GM23338 (cell line): Measurements from ENCODE around the gene NUDT13. TPM values are rescaled to one million over a fixed set of nuclear protein-coding genes. Genes with fewer than 3 reads are reported as not detected.

ENCODE experiments used
- ATAC-seq: fragments of 200-7000 bp; cut with Tn5 transposase; 3 replicates; pipeline ENCODE4 v1.9.1; 2020
- DNase-seq: peaks from one replicate; pipeline ENCODE4 v3.0.0-alpha.2; 2015; ENCODE audit warnings: low spot score
- H2AFZ ChIP-seq: fragments of 200-600 bp; sonication (generic); 2 replicates; pipeline ENCODE4 v1.8.0; 2016; ENCODE audit warnings: antibody characterized with exemption, mild to moderate bottlenecking, moderate library complexity
- H3F3A ChIP-seq: fragments of 200-600 bp; sonication (generic); replicated peaks from 2 replicates; pipeline ENCODE4 v1.8.0; 2017; ENCODE audit warnings: antibody characterized with exemption, mixed run types, low read depth
- H3K27ac ChIP-seq: fragments of 200-600 bp; sonication (generic); 2 replicates; pipeline ENCODE4 v1.6.1; 2016; ENCODE audit warnings: low read depth
- H3K27me3 ChIP-seq: fragments of 200-600 bp; sonication (generic); 2 replicates; pipeline ENCODE4 v1.8.0; 2016; ENCODE audit warnings: mild to moderate bottlenecking, mixed run types, moderate library complexity; ENCODE audit not compliant: insufficient read depth
- H3K36me3 ChIP-seq: fragments of 200-600 bp; sonication (generic); 2 replicates; pipeline ENCODE4 v1.8.0; 2016; ENCODE audit warnings: mild to moderate bottlenecking; ENCODE audit not compliant: insufficient read depth
- H3K4me1 ChIP-seq: fragments of 200-600 bp; sonication (generic); 2 replicates; pipeline ENCODE4 v1.8.0; 2016; ENCODE audit warnings: mild to moderate bottlenecking, moderate library complexity; ENCODE audit not compliant: insufficient read depth
- H3K4me2 ChIP-seq: fragments of 200-600 bp; sonication (generic); 2 replicates; pipeline ENCODE4 v1.7.1; 2017; ENCODE audit warnings: mixed run types
- H3K4me3 ChIP-seq: fragments of 200-600 bp; sonication (generic); 2 replicates; pipeline ENCODE4 v1.6.1; 2016; ENCODE audit warnings: mixed run types
- H3K79me2 ChIP-seq: fragments of 200-600 bp; sonication (generic); replicated peaks from 2 replicates; pipeline ENCODE4 v1.8.0; 2017; ENCODE audit warnings: mild to moderate bottlenecking; ENCODE audit not compliant: insufficient read depth
- H3K9me2 ChIP-seq: fragments of 200-600 bp; sonication (generic); 2 replicates; pipeline ENCODE4 v1.8.0; 2017; ENCODE audit not compliant: insufficient read depth
- H4K20me1 ChIP-seq: fragments of 200-600 bp; sonication (generic); replicated peaks from 2 replicates; pipeline ENCODE4 v1.8.0; 2017; ENCODE audit warnings: mild to moderate bottlenecking; ENCODE audit not compliant: insufficient read depth
- H3K27ac Mint-ChIP-seq: 2 replicates; pipeline ENCODE4 v1.8.0; 2020; ENCODE audit warnings: inconsistent platforms, mild to moderate bottlenecking, moderate library complexity, mixed read lengths
- H3K27me3 Mint-ChIP-seq: 3 replicates; pipeline ENCODE4 v1.8.0; 2022; ENCODE audit warnings: low read depth, mild to moderate bottlenecking, moderate library complexity, mixed read lengths, inconsistent platforms; ENCODE audit not compliant: insufficient read depth, poor library complexity
- H3K36me3 Mint-ChIP-seq: 3 replicates; pipeline ENCODE4 v1.8.0; 2021; ENCODE audit warnings: low read depth, mild to moderate bottlenecking, inconsistent platforms, moderate library complexity, mixed read lengths
- H3K4me1 Mint-ChIP-seq: 3 replicates; pipeline ENCODE4 v1.8.0; 2020; ENCODE audit warnings: mild to moderate bottlenecking, inconsistent platforms, mixed read lengths
- H3K4me3 Mint-ChIP-seq: 3 replicates; pipeline ENCODE4 v1.8.0; 2021; ENCODE audit warnings: moderate library complexity, mild to moderate bottlenecking, inconsistent platforms, mixed read lengths
- H3K9me3 Mint-ChIP-seq: 3 replicates; pipeline ENCODE4 v1.8.0; 2020; ENCODE audit warnings: moderate library complexity, mild to moderate bottlenecking, inconsistent platforms, mixed read lengths
- CREB1 ChIP-seq: fragments of 250-450 bp; sonication (Bioruptor Pico); IDR thresholded peaks from 2 replicates; pipeline ENCODE4 v1.5.0; 2020; ENCODE audit warnings: low read depth, mild to moderate bottlenecking, moderate library complexity
- CTCF ChIP-seq, 2 experiments: fragments of 200-600 bp in 1 of 2; sonication (generic) in 1 of 2; conservative IDR thresholded peaks; 2 replicates each; pipeline versions ENCODE4 v1.5.1 to v1.6.1; 2016 to 2017; ENCODE audit warnings: antibody characterized with exemption in 2 of 2, low read depth in 2 of 2, mild to moderate bottlenecking in 2 of 2, moderate library complexity in 1 of 2
- ETS1 ChIP-seq: IDR thresholded peaks from 2 replicates; pipeline ENCODE4 v1.6.1; 2016; ENCODE audit warnings: antibody characterized with exemption
- EZH2phosphoT487 ChIP-seq: fragments of 200-600 bp; sonication (generic); IDR thresholded peaks from one replicate; pipeline ENCODE4 v1.8.1; 2018; ENCODE audit warnings: antibody characterized with exemption; ENCODE audit not compliant: unreplicated experiment
- JUNB ChIP-seq: IDR thresholded peaks from one replicate; pipeline ENCODE4 v1.6.1; 2016; ENCODE audit warnings: antibody characterized with exemption; ENCODE audit not compliant: unreplicated experiment
- POLR2AphosphoS5 ChIP-seq: IDR thresholded peaks from 2 replicates; pipeline ENCODE4 v1.6.1; 2016; ENCODE audit warnings: antibody characterized with exemption, low read depth
- ZNF462 ChIP-seq: fragments of 250-450 bp; sonication (Bioruptor Pico); IDR thresholded peaks from 2 replicates; pipeline ENCODE4 v1.5.0; 2020; ENCODE audit warnings: mild to moderate bottlenecking, moderate library complexity
- polyA plus RNA-seq: library from polyadenylated mRNA; unstranded; fragments of >200 nt; fragmentation: Nextera tagmentation; extraction: Ambion mirVana; gene quantifications from 2 replicates; pipeline ENCODE4 v1.2.1, GENCODE V29; 2016
- total RNA-seq: library from RNA; depleted of rRNA; stranded (reverse); fragments of >200 nt; shearing (Covaris generic); gene quantifications from 2 replicates; pipeline ENCODE4 v1.2.3, GENCODE V29; 2014

NUDT13 gene
- total and polyA plus RNA-seq, 2 experiments from 2014 or later = 1.4 to 2.2 TPM

- TF ChIP-seq ZNF462 (CRISPR knock-in tag) = no peak
Observed at GRCh38 chr10:73095481-73096021, 14.7 kb upstream of the NUDT13 start (continued).

- peaks cover 34% of the 10 kb centered on the region for H3K79me2 ChIP-seq
- no peaks in the 10 kb centered on the region for H3K36me3 Mint-ChIP-seq
- peak overlapping the region; percentile 38; the same call in 1 of the 2 replicates for H2AFZ ChIP-seq
- peaks cover 7% of the 10 kb centered on the region for H3K27me3 Mint-ChIP-seq
- peak overlapping the region; percentile 62 for H3K4me3 ChIP-seq
- H3K27ac ChIP-seq = peak overlapping the region; percentile 57
- peak overlapping the region; percentile 76 for H3K4me2 ChIP-seq
- ATAC-seq = peak; percentile 76
- H3K9me3 Mint-ChIP-seq = no peaks in the 10 kb centered on the region
- H3K27me3 ChIP-seq = no peaks in the 10 kb centered on the region
- H3K9me2 ChIP-seq = no peaks in the 10 kb centered on the region
- peak overlapping the region; percentile 88 for H3K4me3 Mint-ChIP-seq
- H4K20me1 ChIP-seq = no peaks in the 10 kb centered on the region
- no peaks in the 10 kb centered on the region for H3F3A ChIP-seq
- H3K27ac Mint-ChIP-seq = peak overlapping the region; percentile 94
- H3K36me3 ChIP-seq = no peaks in the 10 kb centered on the region
- peaks cover 12% of the 10 kb centered on the region for H3K4me1 ChIP-seq
- peaks cover 19% of the 10 kb centered on the region; the same call in 2 of the 3 replicates for H3K4me1 Mint-ChIP-seq
- DNase-seq = peak; percentile 85
- TF ChIP-seq CTCF (conservative IDR thresholded peaks at IDR 0.05; ENCODE audit: low read depth in 2 of 2) (no peak), CREB1 (CRISPR knock-in tag) (peak; percentile 5; the same call in 1 of the 2 replicates), ETS1 (no peak), EZH2phosphoT487 (no peak), POLR2AphosphoS5 (0 out of 2 replicates have a peak, but pooled peaks have one; percentile 15), JUNB (no peak)
Observed at GRCh38 chr10:73096041-73096448, 14.2 kb upstream of the NUDT13 start.
